GM19468 (cell line): ENCODE results near the gene PCCB.

ENCODE experiments used
- ATAC-seq: cut with Tn5 transposase; IDR thresholded peaks from one replicate; pipeline ENCODE4 v1.9.1; 2021; ENCODE audit warnings: mild to moderate bottlenecking, moderate library complexity, moderate number of reproducible peaks; ENCODE audit not compliant: unreplicated experiment; ENCODE audit errors: extremely low read depth

PCCB gene

DNA sequence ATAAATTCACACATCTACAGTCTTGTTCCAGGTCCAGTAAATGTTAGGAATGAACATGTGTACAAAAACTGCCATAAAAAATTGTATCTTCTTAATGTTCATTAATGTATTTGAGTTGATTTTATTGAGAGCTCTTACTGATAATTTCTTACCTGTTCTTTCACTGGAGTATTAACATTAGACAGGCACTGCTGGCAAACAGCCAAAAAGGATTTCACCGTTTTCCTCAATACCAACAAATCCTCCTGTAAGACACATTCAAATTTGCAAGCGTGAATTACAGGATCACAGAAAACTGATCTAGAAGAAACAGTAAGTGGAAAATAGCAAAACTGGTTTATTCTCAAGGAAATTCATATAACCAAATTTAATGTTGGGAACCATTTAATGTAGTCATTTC is 127.4 kb downstream of the PCCB start:
- ATAC-seq: no peak

GRCh38 chr3:136378011-136378410 is 127.9 kb downstream of the PCCB start:
- no peak for ATAC-seq
